Measurements from ENCODE around the gene TRIOBP.
A peak's percentile ranks its signal among the peaks of the same experiment; 100 is the strongest.

The TRIOBP gene

GRCh38 chr22:37664249-37665101 is 32.4 kb upstream of the TRIOBP start:
- no peak for DNase-seq (ENCODE audit: low read depth in 2 of 2)

DNA sequence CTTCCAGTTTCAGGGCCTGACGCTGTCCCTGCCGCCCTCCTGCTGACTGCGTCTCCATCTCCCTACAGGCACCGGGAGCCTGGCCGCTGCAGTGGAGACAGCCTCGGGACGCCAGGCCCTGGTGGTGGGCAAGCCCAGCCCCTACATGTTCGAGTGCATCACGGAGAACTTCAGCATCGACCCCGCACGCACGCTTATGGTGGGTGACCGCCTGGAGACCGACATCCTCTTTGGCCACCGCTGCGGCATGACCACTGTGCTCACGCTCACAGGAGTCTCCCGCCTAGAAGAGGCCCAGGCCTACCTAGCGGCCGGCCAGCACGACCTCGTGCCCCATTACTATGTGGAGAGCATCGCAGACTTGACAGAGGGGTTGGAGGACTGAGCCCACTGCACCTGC is 31.4 kb upstream of the TRIOBP start:
- DNase-seq (ENCODE audit: low read depth in 2 of 2) = no peak

GRCh38 chr22:37669586-37669985 is 27.3 kb upstream of the TRIOBP start:
- DNase-seq (ENCODE audit: low read depth in 2 of 2) = no peak

DNA sequence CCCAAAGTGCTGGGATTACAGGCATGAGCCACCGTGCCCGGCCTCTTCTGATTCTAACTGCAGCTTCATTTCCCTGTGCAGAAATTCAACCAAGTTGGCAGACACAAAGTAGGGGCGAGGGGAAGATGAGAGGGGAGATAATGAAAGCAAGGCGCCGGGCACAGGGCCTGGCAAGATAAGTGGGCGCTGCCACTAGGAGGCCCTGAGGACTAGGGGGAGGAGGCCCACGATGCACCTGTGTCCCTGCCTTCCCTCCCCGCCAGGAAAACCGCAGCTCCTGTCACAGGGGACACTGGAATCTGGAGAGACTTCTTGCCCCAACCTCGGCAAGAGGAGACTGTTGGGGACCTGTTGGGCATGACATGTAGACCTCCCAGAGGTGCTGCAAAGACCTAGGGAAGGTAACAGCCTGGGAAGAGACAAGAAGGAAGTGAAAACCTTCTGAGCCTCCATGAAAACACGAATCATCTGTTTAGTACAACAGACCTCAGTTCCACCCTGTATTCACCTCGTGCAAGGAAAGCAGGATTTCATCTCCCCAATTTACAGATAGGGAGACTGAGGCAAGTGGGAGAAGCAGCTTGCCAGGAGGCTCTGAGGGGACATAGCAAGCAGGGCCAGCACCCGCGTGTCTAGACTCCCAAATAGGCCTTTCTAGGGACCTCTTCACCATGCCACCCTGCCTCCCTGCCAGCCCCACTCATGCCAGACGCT is 24.5 kb upstream of the TRIOBP start:
- DNase-seq (ENCODE audit: low read depth in 2 of 2) = no peak

DNA sequence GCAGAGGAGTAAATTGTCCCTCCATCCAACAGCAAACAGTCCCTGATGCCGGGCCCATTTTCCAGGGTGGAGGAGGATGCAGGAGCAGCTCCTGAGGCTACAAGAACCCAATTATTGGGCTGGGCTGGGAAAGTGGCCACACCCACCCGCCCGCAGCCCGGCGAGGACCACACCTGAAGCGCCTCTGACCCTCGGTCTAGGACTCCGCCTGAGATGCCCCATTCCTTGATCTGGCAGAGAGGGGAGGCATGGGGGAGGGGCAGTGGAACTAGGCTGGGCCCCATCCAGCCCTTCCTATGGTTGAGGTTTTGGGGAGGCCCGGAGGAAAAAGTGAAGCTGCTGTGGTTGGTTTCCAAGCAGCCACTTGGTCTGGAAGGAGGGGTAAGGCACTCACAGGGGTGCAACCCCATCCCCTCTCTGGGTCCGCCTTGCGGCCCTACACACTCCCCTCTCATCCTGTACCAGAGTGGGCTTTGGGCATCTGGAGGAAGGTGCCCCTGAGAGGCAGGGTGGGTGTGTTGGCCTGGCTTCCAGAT is 23.9 kb upstream of the TRIOBP start:
- no peak for DNase-seq (ENCODE audit: low read depth in 2 of 2)

DNA sequence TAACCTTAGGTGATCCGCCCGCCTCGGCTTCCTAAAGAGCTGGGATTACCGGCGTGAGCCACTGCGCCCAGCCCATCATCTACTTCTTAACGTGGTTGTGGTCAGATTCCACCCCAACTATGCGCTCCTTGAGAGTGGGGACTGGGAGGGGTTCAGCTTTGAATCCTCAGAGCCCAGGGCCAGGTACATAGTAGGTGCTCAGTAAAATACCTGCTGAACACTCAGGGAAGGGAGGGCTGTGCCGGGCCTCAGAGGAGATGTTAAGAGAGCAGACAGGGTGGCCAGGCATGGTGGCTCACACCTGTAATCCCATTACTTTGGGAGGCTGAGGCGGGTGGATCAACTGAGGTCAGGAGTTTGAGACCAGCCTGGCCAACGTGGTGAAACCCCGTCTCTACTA is 22.6 kb upstream of the TRIOBP start:
- no peak for DNase-seq (ENCODE audit: low read depth in 2 of 2)

DNA sequence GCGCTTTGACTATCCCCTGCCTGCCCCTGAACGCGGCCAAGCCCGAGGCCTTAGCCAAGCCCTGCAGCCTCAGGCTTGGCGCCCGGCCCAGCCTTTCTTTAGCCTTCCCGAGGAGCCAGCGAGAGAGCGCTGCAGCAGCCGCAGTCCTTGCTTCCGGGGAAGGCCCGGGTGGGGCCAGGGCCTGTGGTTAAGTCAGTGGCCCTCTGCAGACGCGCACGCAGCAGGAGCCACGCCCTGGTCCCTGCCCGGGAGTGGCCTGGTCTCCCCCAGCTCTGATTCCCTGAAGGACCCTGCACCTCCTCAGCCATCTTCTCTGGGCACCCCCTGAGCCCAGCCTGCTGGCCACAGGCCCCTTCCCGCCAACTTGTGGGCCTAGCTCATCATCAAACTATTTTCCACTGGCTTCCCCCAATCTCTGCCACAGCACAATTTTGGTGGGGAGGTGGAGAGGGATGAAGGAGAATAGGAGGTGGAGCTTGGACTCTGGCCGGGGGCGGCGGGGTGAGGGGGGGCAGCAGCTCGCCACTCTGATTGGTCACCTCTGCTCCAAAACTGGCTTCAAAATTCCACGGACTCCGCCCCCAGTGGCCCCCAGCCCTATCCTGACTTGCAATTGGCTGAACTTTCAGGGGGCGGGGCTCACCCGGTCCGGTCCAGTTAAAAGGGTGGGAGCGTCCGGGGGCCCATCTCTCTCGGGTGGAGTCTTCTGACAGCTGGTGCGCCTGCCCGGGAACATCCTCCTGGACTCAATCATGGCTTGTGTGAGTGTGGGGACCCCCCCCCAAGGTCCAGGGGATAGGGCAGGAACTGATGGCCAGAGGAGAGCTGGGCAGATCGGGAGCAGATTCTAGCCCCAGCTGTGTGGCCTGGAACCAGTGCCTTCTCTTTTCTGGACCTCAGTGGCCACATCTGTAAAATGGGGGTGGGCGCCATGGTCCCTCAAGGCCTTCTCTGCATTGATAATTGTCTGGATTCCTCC is 21.6 kb upstream of the TRIOBP start, which contains the start of gene LGALS1:
TSS of gene LGALS1 (plus strand) at position 686 of the 979 bp plus-strand sequence. CDS start at position 753, 67 bp downstream.
- peak; percentile 97 to 98 for DNase-seq (ENCODE audit: low read depth in 2 of 2)

GRCh38 chr22:37675930-37676735 is 20.7 kb upstream of the TRIOBP start:
- DNase-seq (ENCODE audit: low read depth in 2 of 2) = no peak

- peak; percentile 95 for DNase-seq (ENCODE audit: low read depth in 2 of 2)
These were observed 19.9 kb upstream of the TRIOBP start for GRCh38 chr22:37676736-37677492.

GRCh38 chr22:37677493-37677974 is 19.3 kb upstream of the TRIOBP start:
- no peak for DNase-seq (ENCODE audit: low read depth in 2 of 2)

DNA sequence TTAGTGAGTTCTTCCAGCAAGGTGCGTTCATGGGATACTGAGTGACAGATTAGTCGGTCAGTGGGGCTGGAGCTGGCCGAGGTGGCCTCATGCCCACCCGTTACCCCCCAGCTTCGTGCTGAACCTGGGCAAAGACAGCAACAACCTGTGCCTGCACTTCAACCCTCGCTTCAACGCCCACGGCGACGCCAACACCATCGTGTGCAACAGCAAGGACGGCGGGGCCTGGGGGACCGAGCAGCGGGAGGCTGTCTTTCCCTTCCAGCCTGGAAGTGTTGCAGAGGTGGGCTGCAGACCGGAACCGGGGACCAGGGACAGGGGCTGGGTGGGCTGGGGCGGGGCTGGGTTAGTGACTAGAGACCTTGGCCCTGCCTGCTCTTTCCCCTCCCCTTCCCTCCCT is 18.5 kb upstream of the TRIOBP start:
- DNase-seq (ENCODE audit: low read depth in 2 of 2) = no peak

DNA sequence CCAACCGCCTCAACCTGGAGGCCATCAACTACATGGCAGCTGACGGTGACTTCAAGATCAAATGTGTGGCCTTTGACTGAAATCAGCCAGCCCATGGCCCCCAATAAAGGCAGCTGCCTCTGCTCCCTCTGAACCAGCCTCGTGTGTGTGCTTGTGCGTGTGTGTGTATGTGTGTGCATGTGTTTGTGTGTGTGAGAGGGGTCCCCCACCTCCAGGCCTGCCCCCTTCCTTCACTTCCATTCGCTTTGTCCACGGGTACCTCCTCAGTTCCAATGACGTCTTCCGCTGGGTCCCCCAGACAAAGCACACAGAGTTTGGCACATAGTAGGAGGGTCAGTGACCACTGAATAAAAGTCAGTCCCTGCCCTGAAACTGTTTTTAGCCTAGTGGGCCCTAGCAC is 17.2 kb upstream of the TRIOBP start:
- no peak for DNase-seq (ENCODE audit: low read depth in 2 of 2)

DNA sequence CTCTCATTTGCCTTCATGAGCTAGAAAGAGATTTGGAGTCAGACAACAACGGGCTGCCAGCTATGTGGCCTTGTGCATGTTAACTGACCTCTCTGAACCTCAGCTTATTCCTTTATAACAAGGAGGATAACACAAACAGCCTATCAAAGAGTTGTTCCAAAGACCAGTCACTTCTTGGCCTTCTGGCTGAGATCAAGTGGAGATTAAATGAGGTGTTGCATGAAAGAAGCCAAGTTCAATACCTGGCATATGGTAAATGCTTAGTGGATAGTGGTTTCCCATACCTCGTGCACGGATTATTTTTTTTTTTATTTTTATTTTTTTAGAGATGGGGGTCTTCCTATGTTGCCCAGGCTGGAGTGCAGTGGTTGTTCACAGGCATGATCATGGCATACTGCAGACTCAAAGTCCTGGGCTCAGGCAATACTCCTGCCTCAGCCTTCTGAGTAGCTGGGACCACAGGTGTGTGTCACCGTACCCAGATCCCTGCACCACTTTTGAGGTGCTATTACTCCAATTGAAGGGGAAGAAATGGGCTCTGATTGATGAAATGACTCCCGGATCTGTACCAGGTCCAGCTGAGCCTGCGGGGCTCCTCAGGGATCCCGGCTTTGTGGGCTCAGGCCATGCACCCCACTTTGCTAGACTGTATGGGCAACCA is 16.5 kb upstream of the TRIOBP start:
- no peak for DNase-seq (ENCODE audit: low read depth in 2 of 2)

DNA sequence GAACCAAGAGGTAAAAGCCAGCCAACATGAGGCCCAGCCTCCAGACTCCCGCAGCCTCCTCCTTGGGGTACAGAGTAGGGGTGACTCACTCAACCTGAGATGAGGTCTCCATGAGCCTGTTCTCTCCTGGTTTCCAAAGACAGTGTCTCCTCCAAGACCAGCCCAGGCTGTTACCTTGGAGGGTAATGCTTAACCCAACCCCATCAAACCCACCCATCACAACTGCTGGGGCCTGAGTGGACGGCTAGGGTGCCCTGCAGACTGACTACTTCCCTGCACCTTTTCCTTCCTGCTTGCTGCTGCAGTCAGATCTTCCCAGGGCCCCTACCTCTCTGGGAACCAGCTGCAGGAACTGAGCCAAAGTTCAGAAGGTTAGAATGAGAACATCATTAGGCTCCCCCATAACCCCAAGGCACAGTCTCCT is 15.8 kb upstream of the TRIOBP start:
- no peak for DNase-seq (ENCODE audit: low read depth in 2 of 2)

DNA sequence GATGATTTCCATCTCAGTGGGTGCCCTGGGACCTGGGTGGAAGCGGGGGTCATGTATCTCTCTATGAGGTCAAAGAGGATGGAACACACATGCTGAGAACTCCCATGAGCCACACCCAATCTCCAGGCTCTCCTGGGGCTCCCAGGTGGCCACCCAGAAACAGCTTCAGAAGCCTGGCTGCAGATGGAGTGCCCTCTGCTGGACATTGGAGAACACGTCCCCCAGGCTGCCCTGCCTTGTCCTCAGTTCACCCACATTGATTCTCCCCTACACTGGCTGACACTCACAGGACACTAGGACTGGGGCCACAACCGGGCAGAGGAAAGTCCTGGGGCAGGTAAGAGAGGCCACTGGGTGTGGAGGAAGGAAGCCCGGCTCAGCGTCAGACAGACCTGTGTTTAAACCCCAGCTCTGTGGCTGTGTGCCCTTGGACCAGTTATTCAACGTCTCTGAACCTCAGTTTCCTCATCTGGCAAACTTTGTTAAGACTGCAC is 15.2 kb upstream of the TRIOBP start:
- no peak for DNase-seq (ENCODE audit: low read depth in 2 of 2)

DNA sequence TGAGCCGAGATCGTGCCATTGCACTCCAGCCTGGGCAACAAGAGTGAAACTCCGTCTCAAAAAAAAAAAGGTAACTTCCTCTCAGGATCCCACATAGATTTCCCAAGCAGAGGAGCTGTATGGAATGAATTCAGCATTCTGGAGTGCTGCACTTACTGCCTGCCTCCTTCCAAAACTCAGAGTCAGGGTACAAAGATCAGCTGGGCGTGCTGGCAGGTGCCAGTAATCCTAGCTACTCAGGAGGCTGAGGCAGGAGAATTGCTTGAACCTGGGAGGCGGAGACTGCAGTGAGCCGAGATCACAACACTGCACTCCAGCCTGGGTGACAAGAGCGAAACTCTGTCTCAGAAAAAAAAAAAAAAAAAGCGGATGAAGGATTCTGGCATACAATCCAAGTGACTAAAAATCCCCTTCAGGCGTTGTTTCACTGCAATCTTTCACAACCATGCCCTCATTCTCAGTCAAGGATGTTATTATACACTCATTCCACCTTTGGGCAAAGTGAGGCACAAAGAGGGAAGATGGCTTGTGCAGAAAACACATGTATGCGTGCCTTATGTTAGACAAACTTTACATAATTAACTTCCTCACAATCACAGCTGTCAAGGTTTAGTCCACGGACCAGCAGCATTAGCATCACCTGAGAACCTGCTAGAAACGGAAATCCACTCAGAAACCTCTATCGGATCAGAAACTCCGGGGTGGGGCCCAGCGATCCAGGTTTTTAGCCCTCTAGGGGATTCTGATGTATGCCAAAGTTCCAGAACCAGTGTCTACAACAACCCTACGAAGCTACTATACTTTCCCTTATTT is 11.8 kb upstream of the TRIOBP start:
- no peak for DNase-seq (ENCODE audit: low read depth in 2 of 2)

DNA sequence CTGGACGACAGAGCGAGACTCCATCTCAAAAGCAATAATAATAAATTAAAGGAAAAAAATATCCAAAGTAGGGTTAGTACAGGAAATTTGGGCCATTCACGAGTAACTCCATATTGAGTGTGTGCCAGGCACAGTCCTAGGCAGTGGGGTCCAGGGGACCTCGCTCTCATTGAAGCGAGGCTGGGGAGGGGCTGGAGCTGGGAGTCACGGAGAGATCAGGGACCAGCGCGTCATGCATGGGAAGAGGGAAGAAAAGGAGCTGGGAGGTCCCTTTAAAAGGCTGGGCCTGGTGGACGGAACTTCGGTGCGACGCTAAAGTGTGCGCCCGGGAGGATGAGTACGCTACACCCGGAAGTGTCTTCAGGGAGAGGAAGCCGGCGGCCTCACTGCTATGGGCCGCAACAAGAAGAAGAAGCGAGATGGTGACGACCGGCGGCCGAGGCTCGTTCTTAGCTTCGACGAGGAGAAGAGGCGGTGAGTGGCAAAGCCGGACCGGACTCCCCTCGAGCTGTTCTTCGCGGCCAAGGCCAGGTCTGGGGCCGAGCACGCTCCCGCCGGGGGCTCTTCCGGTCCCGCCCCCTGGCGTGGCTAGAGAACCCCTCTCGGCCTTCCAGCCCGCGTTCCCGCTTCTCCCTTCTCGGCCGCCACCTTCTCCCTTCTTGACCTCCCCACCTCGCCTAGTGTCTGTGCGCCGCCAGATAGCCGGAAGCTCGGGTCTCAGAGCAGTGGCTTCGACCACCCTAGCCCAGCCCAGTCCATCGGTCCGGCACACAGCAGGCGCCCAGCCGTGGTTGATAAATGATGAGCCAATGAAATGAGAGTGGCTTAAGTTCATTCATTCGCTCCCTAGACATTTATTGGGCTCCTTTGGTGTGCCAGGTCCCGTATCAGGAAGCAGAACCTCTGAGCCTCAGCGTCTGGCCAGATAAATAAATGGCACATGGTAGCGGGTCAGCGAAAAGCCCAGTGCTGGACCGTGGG is 10.6 kb upstream of the TRIOBP start, which contains the start of gene NOL12:
TSS of gene NOL12 (plus strand) at position 342 of the 981 bp plus-strand sequence. CDS start at position 392, 50 bp downstream.
- peak; percentile 59 to 62 for DNase-seq (ENCODE audit: low read depth in 2 of 2)
